Effector memory CD4-positive, alpha-beta T cell (primary cell): ENCODE data around the gene ZCCHC3.
A peak's percentile ranks its signal among the peaks of the same experiment; 100 is the strongest.

ENCODE experiments used
- DNase-seq, 3 donors: peaks; one replicate each; pipeline ENCODE4 v3.0.0-alpha.2; 2020
- H3K27ac ChIP-seq: 2 replicates; pipeline ENCODE4 v1.7.0; 2013; ENCODE audit warnings: mild to moderate bottlenecking, low read length, moderate library complexity; ENCODE audit not compliant: insufficient read depth, poor library complexity, severe bottlenecking
- H3K27me3 ChIP-seq: replicated peaks from 2 replicates; pipeline ENCODE4 v1.7.0; 2013; ENCODE audit warnings: mild to moderate bottlenecking, low read length; ENCODE audit not compliant: insufficient read depth, control insufficient read depth, poor library complexity, severe bottlenecking
- H3K36me3 ChIP-seq: 2 replicates; pipeline ENCODE4 v1.7.0; 2013; ENCODE audit warnings: mild to moderate bottlenecking, low read length, moderate library complexity; ENCODE audit not compliant: control insufficient read depth, insufficient read depth
- H3K4me1 ChIP-seq: 2 replicates; pipeline ENCODE4 v1.7.0; 2013; ENCODE audit warnings: low read length, mild to moderate bottlenecking; ENCODE audit not compliant: control insufficient read depth, insufficient read depth, poor library complexity, severe bottlenecking
- H3K4me3 ChIP-seq: 2 replicates; pipeline ENCODE4 v1.7.0; 2013; ENCODE audit warnings: low read length, low read depth, mild to moderate bottlenecking; ENCODE audit not compliant: insufficient read depth, poor library complexity, severe bottlenecking
- H3K9me3 ChIP-seq: 2 replicates; pipeline ENCODE4 v1.7.0; 2013; ENCODE audit warnings: mild to moderate bottlenecking, low read length, moderate library complexity; ENCODE audit not compliant: control insufficient read depth

ZCCHC3 gene

GRCh38 chr20:278607-279571 lies 18.5 kb upstream of the ZCCHC3 start:
- no peak for DNase-seq
- Histone ChIP-seq H3K27me3 (no peaks in the 10 kb centered on the region), H3K36me3 (no peaks in the 10 kb centered on the region), H3K4me1 (no peaks in the 10 kb centered on the region), H3K9me3 (no peaks in the 10 kb centered on the region), H3K4me3 (no peak overlapping the region), H3K27ac (no peak overlapping the region)

DNA sequence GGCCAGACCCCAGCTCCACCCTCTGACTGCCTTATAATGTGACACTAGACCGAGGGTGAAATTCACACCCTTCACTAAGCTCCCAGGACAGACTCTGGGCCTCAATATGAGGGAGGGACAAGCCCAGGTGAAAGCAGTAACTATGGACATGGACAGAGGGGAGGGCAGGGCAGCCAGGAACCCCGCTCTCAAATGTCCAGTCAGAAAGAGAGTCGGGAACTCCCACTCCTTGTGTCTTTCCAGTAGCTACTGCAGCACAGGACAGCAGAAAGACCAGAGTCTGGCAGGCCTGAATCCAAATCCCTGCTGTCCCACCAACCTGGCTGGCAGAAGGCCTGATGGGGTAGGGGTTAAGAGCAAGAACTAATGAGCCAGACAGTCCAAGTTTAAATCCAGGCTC lies 13.2 kb upstream of the ZCCHC3 start:
- Histone ChIP-seq H3K27ac (no peak overlapping the region), H3K36me3 (no peaks in the 10 kb centered on the region), H3K27me3 (no peaks in the 10 kb centered on the region), H3K9me3 (no peaks in the 10 kb centered on the region), H3K4me3 (no peak overlapping the region), H3K4me1 (no peaks in the 10 kb centered on the region)
- DNase-seq, result no peak

GRCh38 chr20:286508-286907 lies 10.9 kb upstream of the ZCCHC3 start:
- H3K4me1 ChIP-seq, result peaks cover 14% of the 10 kb centered on the region
- H3K36me3 ChIP-seq, result no peaks in the 10 kb centered on the region
- DNase-seq, result no peak
- H3K27ac ChIP-seq, result no peak overlapping the region
- H3K4me3 ChIP-seq, result no peak overlapping the region
- no peaks in the 10 kb centered on the region for H3K9me3 ChIP-seq
- H3K27me3 ChIP-seq, result no peaks in the 10 kb centered on the region

- Histone ChIP-seq H3K9me3 (no peaks in the 10 kb centered on the region), H3K4me1 (peaks cover 20% of the 10 kb centered on the region), H3K27me3 (no peaks in the 10 kb centered on the region), H3K27ac (no peak overlapping the region), H3K36me3 (no peaks in the 10 kb centered on the region), H3K4me3 (no peak overlapping the region)
- DNase-seq, result no peak
Measured at GRCh38 chr20:288956-289692, 8.2 kb upstream of the ZCCHC3 start.

DNA sequence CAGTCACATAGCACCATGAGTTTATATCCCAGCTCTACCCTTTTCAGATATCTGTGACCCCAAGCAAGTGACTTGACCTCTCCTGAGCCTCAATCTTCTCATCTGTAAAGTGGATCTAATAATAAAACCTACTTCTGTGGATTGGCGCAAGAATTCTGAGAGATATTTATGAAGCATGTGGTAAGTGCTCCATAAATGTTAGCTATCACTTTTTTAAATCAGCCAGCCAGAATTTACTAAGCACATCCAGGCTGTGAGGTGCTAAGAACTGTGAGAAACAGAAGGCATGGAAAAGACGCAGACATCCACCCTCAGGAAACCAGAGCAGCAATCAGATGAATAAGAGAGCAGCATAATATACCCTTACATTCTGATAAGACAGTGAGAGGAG lies 7.7 kb upstream of the ZCCHC3 start:
- H3K4me3 ChIP-seq, result peak overlapping the region; percentile 61
- no peaks in the 10 kb centered on the region for H3K27me3 ChIP-seq
- H3K36me3 ChIP-seq, result no peaks in the 10 kb centered on the region
- H3K9me3 ChIP-seq, result no peaks in the 10 kb centered on the region
- H3K27ac ChIP-seq, result no peak overlapping the region
- H3K4me1 ChIP-seq, result peaks cover 20% of the 10 kb centered on the region
- DNase-seq, result no peak

DNA sequence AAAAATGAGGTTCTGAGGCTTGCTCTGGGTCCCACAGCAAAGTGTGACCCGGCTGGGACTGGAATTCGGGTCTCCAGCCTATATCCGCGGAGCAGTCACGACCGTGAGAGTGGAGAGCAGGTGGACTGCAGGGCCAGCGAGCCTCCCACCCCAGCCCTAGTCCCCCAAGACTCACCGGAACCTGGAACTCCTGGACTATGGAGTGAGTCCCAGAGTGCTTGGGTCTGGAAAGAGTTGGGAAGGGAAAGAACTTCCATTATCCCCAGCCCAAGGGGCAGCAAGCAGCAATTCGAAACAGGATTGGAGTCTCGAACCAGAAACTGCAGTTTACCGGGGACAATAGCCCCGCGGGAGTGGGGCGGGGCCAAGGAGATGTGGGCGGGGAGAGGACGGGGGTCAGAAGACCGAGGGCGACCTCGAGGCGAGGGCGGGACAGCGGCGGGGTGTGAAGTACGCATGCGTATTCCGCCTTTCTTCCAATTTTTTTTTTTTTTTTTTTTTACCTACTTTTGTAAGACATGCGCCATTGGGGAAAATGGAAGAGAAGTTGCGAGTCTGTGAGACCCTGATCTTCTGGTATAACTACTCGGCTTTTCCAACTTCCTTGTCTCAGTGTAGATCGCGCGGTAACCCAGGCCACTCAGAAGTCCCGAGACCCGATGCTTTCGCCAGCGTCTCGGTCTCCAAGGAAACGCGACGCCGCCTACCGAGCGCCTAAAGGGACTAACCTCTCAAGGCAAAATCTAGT lies 7.1 kb upstream of the ZCCHC3 start, which contains the start of gene C20orf96:
Gene C20orf96 (minus strand): TSS at position 667 of the 748 bp plus-strand sequence. CDS start 140 bp downstream, at position 527.
- no peaks in the 10 kb centered on the region for H3K36me3 ChIP-seq
- H3K9me3 ChIP-seq, result no peaks in the 10 kb centered on the region
- H3K4me3 ChIP-seq, result peak within 1 kb of the TSS; percentile 61
- peak; percentile 66 to 82 (median 77) for DNase-seq
- H3K27ac ChIP-seq, result peak within 1 kb of the TSS; percentile 44
- no peaks in the 10 kb centered on the region for H3K27me3 ChIP-seq
- peaks cover 20% of the 10 kb centered on the region for H3K4me1 ChIP-seq

DNA sequence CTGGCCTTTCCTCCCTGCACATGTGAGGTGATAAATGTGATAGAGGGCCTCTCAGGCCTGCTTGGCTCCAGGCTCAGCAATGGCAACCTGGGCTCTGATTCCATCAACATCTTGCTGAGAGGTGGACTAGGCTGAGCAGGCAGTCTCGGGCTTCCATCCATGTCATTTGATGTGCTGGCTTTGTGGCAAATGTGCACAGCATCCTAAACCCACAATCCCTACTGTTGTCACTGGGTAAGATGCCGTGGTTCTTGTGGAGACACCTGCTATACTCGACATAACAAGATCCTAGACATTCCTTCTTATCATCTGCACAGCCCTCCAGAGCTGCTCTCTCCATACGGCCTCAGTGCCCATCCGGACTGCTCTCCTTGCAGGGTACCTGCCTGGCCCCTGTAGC lies 2.8 kb upstream of the ZCCHC3 start:
- H3K9me3 ChIP-seq, result no peaks in the 10 kb centered on the region
- H3K4me1 ChIP-seq, result peaks cover 41% of the 10 kb centered on the region

DNA sequence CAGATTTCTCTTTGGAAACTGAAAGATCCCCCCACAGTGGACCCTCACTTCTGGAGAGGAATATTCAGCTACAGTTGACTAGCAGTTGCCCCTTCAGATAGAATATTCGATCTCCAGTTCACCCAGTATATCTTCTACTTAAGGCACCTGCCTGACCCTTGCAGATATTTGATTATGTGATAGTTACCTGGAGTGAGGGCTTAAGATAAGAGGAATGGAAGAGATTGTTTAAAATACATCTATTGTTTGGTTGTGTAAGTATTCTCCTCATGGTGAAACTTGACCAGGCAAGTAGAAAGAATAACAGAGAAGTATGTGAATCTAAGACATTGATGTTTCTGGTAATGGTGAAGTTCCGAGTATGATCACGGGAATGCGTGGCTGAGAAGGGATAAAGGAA lies 1.6 kb upstream of the ZCCHC3 start:
- H3K27me3 ChIP-seq, result no peaks in the 10 kb centered on the region
- H3K9me3 ChIP-seq, result no peaks in the 10 kb centered on the region
- no peak for DNase-seq
- no peaks in the 10 kb centered on the region for H3K36me3 ChIP-seq
- peaks cover 41% of the 10 kb centered on the region for H3K4me1 ChIP-seq
- H3K4me3 ChIP-seq, result no peak overlapping the region
- H3K27ac ChIP-seq, result no peak overlapping the region

More for the DNA sequence above, 2.8 kb upstream of the ZCCHC3 start:
- Histone ChIP-seq H3K27ac (no peak overlapping the region), H3K27me3 (no peaks in the 10 kb centered on the region), H3K4me3 (no peak overlapping the region), H3K36me3 (no peaks in the 10 kb centered on the region)
- no peak for DNase-seq

- H3K27ac ChIP-seq, result peak overlapping the region; percentile 85
- H3K4me3 ChIP-seq, result peak overlapping the region; percentile 75
- H3K4me1 ChIP-seq, result peaks cover 29% of the 10 kb centered on the region
- no peaks in the 10 kb centered on the region for H3K36me3 ChIP-seq
- no peaks in the 10 kb centered on the region for H3K9me3 ChIP-seq
- H3K27me3 ChIP-seq, result no peaks in the 10 kb centered on the region
- peak; percentile 6 to 25 (median 12) for DNase-seq
Measured at GRCh38 chr20:297925-298775, 780 bp downstream of the ZCCHC3 start.
